Glutamatergic neuron (in vitro differentiated cells): ENCODE measurements around the gene SMIM33. TPM values are rescaled to one million over a fixed set of nuclear protein-coding genes. Genes with fewer than 3 reads are reported as not detected.
"Not testable (repeated sequence)": the region's sequence is repeated elsewhere in the genome, so short reads cannot be mapped to it uniquely, and the experiment has no call there.

Experiments used
- DNase-seq: peaks from one replicate; pipeline ENCODE4 v3.0.0; 2022
- H3K27ac Mint-ChIP-seq: one replicate; pipeline ENCODE4 v1.8.0; 2020; ENCODE audit warnings: mild to moderate bottlenecking, mixed read lengths, inconsistent platforms; ENCODE audit not compliant: unreplicated experiment
- H3K27me3 Mint-ChIP-seq: one replicate; pipeline ENCODE4 v1.8.0; 2020; ENCODE audit warnings: mild to moderate bottlenecking, moderate library complexity, mixed read lengths, inconsistent platforms; ENCODE audit not compliant: unreplicated experiment
- H3K36me3 Mint-ChIP-seq: one replicate; pipeline ENCODE4 v1.8.0; 2020; ENCODE audit warnings: mild to moderate bottlenecking, mixed read lengths, inconsistent platforms; ENCODE audit not compliant: unreplicated experiment
- H3K4me1 Mint-ChIP-seq: one replicate; pipeline ENCODE4 v1.8.0; 2020; ENCODE audit warnings: mild to moderate bottlenecking, low read depth, mixed read lengths, inconsistent platforms; ENCODE audit not compliant: unreplicated experiment
- H3K4me3 Mint-ChIP-seq: one replicate; pipeline ENCODE4 v1.8.0; 2020; ENCODE audit warnings: mild to moderate bottlenecking, mixed read lengths, inconsistent platforms; ENCODE audit not compliant: unreplicated experiment
- H3K9me3 Mint-ChIP-seq: one replicate; pipeline ENCODE4 v1.8.0; 2020; ENCODE audit warnings: mild to moderate bottlenecking, moderate library complexity, mixed read lengths, inconsistent platforms; ENCODE audit not compliant: unreplicated experiment
- CTCF ChIP-seq: fragments of 200-600 bp; sonication (generic); IDR thresholded peaks from one replicate; pipeline ENCODE4 v1.5.0; 2021; ENCODE audit not compliant: partially characterized antibody, unreplicated experiment
- total RNA-seq: library from RNA; stranded (reverse); fragmentation: NEBNext Ultra II Directional; extraction: Animal tissue kit (Norgen Biotek cat#: 25700); gene quantifications from one replicate; pipeline ENCODE4 v1.2.1, GENCODE V29; 2021; ENCODE audit not compliant: unreplicated experiment

The SMIM33 gene
- total RNA-seq, 1 donor from 2014 or later = not detected

GRCh38 chr5:139431706-139432105, 39.1 kb upstream of the SMIM33 start:
- H3K4me1 Mint-ChIP-seq = no peaks in the 10 kb centered on the region
- DNase-seq = no peak
- no peak for TF ChIP-seq CTCF
- no peaks in the 10 kb centered on the region for H3K27me3 Mint-ChIP-seq
- H3K27ac Mint-ChIP-seq = no peak overlapping the region
- no peaks in the 10 kb centered on the region for H3K9me3 Mint-ChIP-seq
- H3K4me3 Mint-ChIP-seq = no peak overlapping the region
- H3K36me3 Mint-ChIP-seq = no peaks in the 10 kb centered on the region

GRCh38 chr5:139435676-139436075, 35.1 kb upstream of the SMIM33 start:
- H3K4me3 Mint-ChIP-seq = no peak overlapping the region
- peaks cover 10% of the 10 kb centered on the region for H3K9me3 Mint-ChIP-seq
- no peak for DNase-seq
- peaks cover 7% of the 10 kb centered on the region for H3K27me3 Mint-ChIP-seq
- peaks cover 17% of the 10 kb centered on the region for H3K4me1 Mint-ChIP-seq
- no peak for TF ChIP-seq CTCF
- no peak overlapping the region for H3K27ac Mint-ChIP-seq
- no peaks in the 10 kb centered on the region for H3K36me3 Mint-ChIP-seq

GRCh38 chr5:139438707-139439012, 32.1 kb upstream of the SMIM33 start:
- Mint-ChIP-seq H3K36me3 (no peaks in the 10 kb centered on the region), H3K27me3 (peaks cover 7% of the 10 kb centered on the region), H3K4me3 (peak overlapping the region; percentile 94), H3K27ac (peak overlapping the region; percentile 100), H3K4me1 (peaks cover 20% of the 10 kb centered on the region), H3K9me3 (peaks cover 10% of the 10 kb centered on the region)
- no peak for TF ChIP-seq CTCF
- no peak for DNase-seq

- TF ChIP-seq CTCF = no peak
- peak within 1 kb of the TSS; percentile 94 for H3K4me3 Mint-ChIP-seq
- peaks cover 22% of the 10 kb centered on the region for H3K4me1 Mint-ChIP-seq
- no peaks in the 10 kb centered on the region for H3K36me3 Mint-ChIP-seq
- peak within 1 kb of the TSS; percentile 100 for H3K27ac Mint-ChIP-seq
- peak; percentile 98 for DNase-seq
- peaks cover 10% of the 10 kb centered on the region for H3K9me3 Mint-ChIP-seq
- peaks cover 7% of the 10 kb centered on the region for H3K27me3 Mint-ChIP-seq
Measured at GRCh38 chr5:139439013-139439903, 31.5 kb upstream of the SMIM33 start, which contains the start of gene DNAJC18. TSS of gene DNAJC18 (minus strand) at chr5:139439525. CDS start at chr5:139439445, 80 bp downstream.

- Mint-ChIP-seq H3K4me1 (peaks cover 22% of the 10 kb centered on the region), H3K27ac (peak overlapping the region; percentile 100)
- not testable (repeated sequence) for H3K4me3 Mint-ChIP-seq
Measured at GRCh38 chr5:139440416-139440815, 30.4 kb upstream of the SMIM33 start.

More at GRCh38 chr5:139440416-139440815, 30.4 kb upstream of the SMIM33 start:
- DNase-seq, H3K27me3 Mint-ChIP-seq, H3K9me3 Mint-ChIP-seq, H3K36me3 Mint-ChIP-seq: not testable (repeated sequence)
